Hepatic stellate cell (primary cell): ENCODE measurements around the gene CRHR1.

Experiments
- DNase-seq: peaks from one replicate; pipeline ENCODE4 v3.0.0; 2011; ENCODE audit warnings: low spot score

Gene CRHR1

DNA sequence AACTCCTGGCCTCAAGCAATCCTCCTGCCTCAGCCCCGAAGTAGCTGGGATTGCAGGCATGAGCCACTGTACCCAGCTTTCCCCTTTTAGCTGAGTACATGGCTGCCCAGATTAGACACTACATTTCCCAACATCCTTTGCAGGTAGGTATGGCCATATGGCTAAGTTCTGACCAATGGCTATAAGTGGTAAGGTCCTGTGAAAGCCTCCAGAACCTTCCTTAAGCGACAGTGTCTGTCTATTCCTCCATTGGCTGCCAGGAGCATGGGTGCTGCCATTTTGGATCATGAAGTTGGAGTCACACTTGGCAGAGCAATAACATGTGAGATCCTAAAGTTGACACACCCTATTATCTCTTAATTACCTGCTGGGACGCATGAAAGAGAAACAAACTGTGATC lies 24.4 kb upstream of the CRHR1 start:
- DNase-seq: no peak

DNA sequence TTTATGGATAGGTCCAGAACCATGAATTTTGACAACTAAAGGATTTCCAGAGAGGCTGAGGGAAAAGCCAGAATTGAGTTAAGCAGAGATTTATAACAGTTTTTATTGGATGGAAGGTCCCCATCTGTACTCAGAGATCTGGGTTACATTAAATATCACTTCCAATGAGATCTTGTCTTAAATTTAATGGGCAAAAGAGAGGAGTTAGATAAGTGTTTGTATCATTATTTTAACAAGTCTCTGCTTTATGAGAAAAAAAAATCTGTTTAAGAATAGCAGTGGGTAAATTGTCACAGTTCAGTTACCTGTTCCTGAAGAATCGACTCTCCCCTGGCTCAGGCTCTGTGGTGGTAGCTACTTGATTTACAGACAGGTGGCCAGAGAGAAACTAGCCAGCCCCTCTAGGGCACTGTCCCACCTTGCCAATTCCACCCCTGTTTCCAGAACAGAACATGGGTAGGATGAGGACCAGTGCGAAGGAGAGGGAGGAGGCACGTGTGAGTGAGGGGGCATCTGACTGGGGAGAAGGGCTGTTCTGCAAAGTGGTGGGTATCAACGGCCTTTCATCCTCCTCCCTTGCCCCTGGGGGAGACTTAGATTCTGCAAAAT lies 22.1 kb upstream of the CRHR1 start:
- no peak for DNase-seq

DNA sequence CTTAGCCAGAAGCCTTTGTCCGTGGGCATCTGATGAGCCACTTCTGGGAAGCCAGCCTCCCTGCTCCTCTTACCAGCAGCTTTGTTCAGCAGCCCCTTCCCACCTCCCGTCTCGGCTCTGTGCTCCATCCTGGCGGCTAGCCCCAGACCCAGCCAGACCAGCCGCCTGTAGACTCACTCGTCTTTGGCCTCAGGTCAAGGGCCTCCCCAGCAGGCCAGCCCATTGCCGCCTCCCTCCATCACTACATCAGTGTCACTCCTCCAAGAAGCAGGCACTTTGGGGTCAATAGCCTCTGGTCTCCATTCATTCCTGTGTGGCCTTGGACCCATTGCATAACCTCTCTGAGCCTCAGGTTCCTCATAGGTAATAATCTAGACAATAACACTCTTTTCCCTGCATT lies 20.9 kb upstream of the CRHR1 start:
- no peak for DNase-seq

DNA sequence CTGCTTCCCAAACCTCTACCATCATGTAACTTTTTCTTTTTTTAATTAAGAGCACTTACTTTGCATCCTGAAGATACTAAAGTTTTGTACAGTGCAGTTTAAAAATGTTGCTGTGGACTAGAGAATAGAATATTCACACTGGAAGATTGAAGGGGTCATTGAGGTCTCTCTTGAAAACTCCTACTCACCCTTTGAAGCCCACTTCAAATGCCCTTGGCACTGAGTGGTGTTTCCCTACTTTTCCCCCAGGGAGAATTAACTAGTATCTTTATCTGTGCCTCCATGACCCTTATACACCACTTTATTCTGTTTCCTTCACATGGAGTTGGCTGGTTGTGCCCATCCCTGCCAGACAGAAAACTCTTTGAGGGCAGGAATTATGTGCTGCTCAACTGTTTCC lies 19.6 kb upstream of the CRHR1 start:
- no peak for DNase-seq

DNA sequence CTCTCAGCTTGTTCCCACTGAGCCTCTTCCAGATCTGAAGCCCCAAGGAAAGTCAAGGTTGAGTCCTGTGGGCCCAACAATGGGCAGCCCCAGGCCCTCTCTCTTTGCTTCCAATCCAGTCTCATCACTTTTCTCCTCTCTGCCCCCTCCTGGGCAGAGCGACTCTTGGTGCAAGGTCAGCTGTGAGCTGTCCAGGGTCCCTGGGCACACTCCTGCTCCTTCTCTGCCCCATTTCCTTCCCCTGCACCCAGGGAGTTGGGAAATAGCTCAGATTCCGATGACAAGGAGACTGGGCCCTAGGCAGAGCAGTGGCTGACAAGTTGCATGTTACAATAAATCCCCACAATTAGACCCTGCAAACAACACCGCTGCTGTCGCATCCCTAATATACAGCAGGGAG lies 16.1 kb upstream of the CRHR1 start:
- DNase-seq: no peak

DNA sequence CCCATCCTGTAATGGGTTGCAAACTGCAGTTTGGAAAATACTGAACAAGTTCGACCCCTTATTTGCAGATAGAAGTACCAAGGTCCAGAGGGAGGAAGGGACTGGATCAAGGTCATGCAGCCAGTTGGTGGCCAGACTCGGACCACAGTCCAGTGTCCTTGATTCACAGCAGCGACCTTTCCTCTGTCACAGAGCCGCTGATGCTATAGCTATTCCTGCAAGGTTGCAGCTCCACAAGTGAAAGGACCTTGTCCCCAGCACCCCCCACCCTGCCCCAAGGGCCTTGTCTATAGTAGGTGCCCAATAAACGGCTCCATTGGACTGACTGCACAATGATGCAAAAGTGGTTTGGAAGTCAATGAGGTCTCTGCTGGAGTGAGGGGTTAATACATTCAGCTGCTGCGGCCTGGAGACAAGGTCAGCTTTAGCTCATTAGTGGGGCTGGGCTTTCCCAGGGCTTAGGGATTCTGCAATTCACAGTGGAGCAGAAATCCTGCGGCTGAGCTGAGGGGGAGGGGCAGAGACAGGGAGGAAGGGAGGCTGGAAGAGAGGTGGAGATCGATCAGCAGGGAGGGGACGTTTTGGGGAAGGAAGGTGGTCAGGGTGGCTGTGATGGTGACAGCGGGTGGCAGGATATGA lies 13.4 kb upstream of the CRHR1 start:
- DNase-seq: no peak

DNA sequence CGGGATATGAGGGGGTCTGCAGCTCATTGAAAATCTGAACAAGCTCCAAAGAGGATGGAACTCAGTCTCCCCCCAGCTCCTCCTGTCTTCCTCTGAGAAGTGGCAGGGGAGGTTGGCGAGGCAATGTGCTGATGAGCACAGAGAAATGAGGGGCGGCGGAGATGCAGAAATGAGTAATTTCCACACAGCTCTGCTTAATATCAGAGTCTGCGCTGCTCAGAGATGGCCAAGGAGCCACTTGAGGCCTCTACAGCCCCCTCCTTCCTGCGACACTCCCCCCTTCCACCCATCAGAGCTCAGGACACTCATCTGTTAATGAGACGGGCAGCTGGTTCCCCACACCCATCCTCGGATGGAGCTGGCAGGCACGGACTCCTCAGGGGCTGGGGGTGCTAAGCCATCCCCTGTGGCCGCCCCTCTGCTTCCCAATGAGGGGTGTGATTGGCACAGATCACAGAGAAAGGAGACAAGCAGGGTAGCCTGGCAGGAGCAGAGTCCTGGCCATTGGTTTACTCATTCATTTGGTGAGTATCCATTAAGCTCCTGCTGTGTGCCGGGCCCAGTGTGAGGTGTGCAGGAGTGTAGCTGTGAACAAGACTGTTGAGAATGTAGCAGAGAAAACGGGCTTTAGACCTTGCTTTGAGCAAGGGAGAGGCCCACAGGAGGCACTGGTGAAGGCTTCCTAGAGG lies 12.7 kb upstream of the CRHR1 start:
- no peak for DNase-seq

DNA sequence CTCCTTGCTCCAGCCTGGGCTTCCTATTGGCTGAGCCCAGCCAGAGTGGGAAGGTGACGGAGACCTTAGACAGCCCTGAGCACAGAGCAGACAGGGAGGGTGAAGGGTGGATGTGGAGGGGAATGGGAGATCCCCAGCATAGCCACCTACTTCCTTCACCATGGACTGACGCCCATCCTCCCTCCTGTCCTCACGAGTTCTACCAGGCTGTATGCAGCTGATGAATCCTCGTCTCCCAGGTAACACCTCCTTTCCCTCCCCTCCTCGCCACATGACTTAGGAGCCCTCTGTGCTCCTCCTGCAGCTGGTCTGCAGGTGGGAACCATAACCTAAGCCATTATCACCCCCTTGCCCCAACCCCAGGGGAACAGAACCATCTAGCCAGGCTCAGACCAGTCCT lies 9.0 kb upstream of the CRHR1 start:
- no peak for DNase-seq

DNA sequence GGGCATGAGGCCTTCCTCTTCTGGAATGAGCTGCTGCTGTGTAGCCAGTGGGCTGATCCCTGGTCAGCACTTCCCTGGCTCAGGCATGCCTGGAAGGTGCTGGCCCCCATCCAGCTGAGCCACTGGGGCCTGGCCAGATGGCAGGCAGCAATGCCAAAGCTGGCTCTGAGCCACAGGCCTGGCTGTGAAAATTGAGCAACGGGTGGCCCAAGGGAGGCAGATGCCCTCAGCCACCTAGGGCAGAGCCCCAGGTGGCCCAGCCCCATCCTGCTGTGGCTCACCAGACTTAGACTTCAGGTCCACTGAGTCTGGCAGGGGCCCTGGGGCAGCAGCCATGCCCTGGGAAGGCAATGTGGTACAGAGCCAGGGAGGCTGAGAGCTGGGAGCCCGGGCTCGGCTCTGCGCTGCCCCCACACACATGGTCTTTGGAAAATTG lies 8.5 kb upstream of the CRHR1 start:
- no peak for DNase-seq

DNA sequence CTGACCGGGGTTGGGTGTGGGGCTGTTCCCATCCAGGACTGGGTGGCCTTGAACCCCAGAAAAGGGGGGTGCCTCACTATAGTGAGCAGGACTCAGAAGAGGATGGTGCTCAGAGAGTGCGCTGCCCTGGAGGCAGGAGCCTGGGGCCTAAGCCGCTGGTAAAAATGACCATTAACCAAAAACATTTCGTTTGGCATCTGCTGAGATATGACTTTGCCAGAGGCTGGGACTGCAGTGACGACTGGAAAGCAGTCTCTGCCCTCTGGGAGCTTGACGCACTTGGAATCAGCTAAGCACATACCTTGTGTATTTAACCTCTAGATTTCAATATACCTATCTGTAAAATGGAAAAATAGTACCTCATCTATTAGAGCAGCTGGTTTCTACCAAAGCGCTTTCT lies 7.2 kb upstream of the CRHR1 start:
- DNase-seq: no peak

DNA sequence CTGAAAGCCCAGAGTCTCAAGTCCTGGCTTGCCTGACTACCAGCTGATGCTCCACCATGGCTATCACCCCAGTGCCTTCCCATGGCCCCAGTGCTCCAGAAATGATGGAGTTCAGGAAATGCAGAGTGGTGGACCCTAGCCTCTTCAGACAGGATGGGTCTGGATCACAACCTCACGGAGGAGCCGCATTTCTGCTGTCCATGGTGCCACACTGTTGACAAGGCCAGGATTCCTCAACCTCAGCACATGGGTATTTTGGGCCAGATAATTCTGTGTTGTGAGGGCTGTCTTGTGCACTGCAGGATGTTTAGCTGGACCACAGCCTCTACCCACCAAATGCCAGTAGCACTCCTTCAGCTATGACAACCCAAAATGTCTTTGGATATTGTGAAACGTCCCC lies 6.7 kb upstream of the CRHR1 start:
- no peak for DNase-seq

DNA sequence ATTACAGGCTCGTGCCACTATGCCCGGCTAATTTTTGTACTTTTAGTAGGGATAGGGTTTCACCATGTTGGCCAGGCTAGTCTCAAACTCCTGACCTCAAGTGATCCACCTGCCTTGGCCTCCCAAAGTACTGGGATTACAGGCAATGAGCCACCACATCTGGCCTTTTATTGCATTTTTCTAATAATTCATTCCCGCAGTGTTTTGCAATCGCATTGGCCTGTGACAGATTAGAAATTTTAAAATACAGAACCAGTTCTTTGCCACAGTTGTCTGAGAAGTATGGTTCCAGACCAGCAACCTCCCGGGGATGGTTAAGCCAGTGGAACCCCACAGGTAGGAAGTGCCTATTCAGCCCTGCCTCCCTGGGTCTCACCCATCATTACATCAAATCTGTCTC lies 3.2 kb upstream of the CRHR1 start:
- no peak for DNase-seq

DNA sequence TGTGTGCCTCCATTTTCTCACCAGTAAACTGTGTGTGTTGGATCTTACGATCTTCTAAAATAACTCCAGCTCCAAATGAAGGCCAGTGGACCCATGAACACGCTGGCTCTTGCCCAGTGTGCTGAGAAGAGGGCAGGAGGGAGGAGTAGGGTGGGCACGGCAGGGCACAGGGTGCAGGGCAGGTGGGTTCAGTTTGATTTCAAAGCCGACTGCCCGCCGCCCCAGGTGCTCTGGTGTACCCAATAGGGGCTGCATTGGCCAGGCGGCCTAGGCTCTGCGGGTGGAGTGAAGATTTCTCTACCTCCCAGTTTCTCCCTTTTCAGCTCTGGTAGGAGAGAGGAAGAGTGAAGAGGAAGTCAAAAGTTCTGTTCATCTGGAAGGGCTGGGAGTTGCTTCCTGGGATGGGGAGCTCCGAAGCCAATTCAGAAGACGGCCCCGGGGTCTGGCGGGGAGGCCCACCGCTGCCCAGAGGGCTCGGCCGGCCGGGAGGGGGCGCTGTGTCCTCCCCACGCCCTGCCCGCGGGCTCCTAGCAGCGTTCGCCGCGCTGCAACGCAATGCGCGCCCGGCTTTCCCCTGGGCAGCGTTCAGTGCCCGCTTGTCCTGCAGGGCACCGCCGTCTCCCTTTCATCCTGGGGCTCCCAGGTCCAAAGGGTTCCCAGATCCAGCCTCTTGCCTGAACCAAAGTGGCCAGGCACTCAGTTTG lies 1.1 kb upstream of the CRHR1 start:
- no peak for DNase-seq

DNA sequence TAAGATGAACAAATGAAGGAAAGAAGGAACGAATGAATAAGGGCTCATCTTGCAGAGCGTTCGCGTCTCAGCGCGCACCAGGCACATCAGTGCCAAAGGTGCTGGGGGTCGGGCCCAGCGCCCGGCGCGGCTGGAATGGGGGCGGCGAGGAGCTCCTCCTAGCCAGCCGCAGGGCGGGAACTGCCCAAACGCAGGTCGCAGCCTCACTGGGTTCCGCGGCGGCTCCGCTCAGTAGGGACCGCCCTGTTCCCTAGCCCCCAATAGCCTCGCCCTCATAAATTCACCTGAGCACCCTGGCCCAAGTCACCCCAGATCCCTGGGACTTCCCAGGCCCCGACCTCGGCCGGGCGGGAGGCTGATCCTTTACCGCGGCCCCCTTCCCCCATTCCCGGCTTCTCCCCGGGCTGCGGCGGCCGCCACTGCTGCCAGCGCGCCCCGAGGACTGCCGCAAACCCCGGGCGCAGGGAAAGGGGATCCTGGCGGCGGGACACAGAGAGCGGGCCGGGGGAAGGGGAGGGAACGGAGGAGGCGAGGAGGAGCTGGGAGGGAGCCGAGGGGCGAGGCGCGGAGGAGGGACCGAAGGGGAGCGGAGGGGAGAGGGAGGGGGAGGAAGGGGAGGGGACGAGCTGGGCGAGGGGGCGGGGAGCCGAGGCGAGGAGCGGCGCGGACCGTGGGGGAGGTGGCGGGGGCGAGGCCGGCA lies 377 bp upstream of the CRHR1 start:
- no peak for DNase-seq

DNA sequence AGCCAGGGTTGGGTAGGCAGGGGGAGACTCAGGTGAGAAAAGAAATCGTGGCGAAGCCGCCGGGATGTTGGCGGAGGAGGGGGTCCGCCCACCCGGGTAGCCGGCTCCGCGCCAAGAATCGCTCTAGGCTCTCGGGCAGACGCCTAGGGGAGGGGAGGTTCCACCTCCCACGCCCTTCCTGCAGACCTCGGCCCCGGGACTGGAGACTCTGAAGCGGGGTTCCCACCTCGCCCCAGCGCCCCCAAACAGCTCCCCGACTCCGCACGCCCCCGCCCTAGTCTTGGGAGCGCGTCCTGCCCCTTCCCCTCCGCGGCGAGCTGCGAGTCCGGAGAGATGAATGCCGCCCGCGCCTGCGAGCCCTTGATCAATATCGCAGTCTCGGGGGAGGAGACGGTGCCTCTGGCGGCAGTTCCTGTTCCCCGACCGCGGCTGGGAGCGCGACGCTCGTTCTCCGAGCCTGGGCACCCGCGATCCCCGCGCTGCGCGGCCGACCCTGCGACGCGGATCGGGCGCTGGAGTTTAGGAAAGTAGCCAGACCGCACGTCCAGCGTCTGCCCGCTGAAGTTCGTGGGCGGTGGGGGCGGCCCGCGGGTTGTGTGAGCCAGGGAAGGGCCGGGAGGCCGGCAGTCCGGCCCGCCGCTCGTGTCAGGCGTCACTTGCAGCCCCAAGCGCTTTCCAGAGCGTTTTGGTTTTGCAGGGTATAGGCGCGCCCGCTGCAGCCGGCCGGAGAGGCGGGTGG lies 790 bp downstream of the CRHR1 start:
- no peak for DNase-seq

DNA sequence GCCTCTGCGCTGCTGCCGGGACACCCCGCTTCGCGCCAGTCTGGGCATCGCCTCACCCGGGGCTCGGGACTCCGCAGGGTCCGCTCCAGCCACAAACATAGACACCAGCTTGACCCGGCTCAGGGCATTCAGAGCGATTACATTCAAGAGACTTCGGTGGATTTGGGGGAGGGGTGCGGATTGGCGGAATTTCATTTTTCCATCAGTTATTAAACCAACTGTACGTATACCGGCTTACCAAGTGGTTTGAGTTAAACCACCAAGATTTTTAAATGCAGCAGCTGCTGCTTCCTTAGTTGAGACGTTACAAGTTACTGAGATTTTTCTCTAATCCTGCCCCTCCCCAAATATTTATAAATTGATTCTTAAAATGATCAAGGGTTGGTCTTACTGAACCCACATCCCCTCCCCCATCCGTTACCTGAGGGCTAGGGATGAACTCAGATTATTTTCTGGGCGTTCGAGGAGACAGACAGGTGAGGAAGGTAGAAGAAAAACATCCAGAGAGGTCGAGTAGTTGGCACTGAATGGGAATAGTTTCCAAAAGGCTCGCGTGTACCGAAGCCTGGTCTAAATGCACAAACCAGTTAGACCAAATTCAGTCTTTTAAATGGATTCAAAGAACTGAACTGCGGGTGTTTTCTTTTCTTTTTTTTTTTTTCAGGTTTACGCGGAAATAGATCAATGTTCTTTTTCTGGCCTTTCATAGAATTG lies 1.5 kb downstream of the CRHR1 start:
- no peak for DNase-seq

DNA sequence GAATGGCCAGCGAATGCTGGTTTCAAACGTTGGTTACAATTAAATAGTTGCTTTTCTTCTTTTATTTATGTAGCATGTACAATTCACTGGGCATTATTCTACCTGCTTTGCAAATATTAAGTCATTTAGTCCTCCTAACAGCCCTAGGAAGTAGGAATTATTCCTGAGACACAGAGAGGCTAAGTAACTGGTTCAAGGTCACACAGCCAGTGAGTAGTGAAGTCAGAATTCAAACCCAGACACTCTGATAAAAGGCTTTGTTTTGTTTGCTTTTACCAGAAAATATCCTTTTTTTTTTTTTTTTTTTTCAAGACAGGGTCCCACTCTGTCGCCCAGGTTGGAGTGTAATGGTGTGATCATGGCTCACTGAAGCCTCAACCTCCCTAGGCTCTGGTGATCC lies 2.2 kb downstream of the CRHR1 start:
- DNase-seq: no peak

DNA sequence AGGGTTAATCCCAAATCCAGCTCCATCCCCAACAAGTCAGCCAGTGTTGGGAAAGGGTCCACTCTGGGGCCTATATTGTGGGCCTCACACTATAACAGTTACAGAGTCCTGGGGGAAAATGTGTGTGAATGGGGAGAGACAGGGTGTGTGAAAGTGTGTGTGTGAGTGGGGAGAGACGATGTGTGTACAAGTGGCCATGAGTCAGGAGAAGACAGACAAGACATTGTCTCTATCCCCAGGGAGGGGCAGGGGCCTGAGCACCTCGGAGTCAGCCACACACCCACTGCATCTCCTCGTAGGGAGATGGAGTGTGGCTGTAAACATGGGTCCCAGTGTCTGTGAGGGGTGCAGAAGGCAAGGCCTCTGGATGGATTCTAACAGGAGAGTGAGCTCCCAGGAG lies 2.9 kb downstream of the CRHR1 start:
- DNase-seq: no peak

DNA sequence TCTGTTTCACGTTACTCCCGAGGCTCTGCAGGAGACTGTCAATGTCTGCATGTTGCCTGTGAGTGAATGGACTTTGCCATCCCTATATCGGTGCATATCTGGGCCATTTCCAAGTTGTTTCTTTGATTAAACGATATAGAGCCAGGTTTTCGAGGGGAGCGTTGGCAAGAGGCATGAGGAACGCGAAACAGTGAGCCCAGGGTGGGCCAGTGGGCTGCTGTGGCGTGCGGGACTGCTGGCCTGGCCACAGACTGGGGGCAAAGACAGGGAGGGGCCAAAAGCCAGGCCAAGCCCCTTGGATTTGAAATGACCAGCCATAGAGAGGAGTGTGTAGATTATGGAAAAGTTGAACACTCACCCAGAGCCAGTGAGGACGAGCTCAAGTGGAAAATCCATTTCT lies 3.5 kb downstream of the CRHR1 start:
- no peak for DNase-seq

DNA sequence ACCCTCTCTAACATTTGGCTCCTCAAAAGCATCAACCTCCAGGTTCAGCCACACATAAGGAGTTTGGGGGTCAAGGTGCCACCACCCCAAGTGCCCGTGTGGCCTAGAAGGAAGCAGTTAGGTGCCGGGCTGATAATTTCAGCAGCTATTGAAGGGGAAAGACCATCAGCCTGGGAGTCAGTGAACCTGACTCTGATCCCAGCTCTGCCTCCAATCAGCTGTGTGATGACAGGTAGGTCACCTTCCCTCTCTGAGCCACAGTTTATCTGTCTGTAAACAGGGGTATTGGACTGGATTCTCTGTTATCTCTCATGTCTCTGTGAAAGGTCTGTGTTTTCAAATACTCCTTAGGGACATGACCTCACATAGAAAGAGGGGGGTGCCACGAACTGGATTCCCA lies 3.9 kb downstream of the CRHR1 start:
- no peak for DNase-seq

DNA sequence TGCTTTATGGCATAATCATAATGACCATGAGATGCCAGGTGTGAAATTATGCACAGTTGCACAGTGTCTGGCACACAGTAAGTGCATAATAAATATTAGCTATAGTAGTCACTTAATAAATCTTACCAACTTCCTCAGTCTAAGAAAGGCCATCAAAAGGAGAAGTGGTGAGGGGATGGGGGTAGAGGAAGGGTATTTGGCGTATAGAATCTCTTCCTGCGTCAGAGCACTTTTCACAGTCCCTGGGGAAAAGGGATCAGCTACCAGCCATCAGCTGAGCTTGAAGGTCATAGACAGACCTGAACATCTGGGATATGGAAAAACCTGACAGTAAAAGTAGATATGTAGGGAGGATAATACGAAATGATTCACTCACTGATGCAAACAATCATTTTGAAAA lies 5.8 kb downstream of the CRHR1 start:
- DNase-seq: no peak
